Mesodermal cell (in vitro differentiated cells): ENCODE measurements around the gene DPAGT1.

Source experiments
- H3K27ac ChIP-seq: 2 replicates; pipeline ENCODE4 v1.7.0; 2013; ENCODE audit warnings: mild to moderate bottlenecking, low read depth, low read length, moderate library complexity; ENCODE audit not compliant: severe bottlenecking
- H3K36me3 ChIP-seq: 2 replicates; pipeline ENCODE4 v1.7.1; 2013; ENCODE audit warnings: mild to moderate bottlenecking, low read length, moderate library complexity; ENCODE audit not compliant: control insufficient read depth, insufficient read depth
- H3K4me1 ChIP-seq: one replicate; pipeline ENCODE4 v1.7.1; 2013; ENCODE audit warnings: mild to moderate bottlenecking, low read length; ENCODE audit not compliant: insufficient read depth, control insufficient read depth, poor library complexity, severe bottlenecking
- H3K4me3 ChIP-seq: 2 replicates; pipeline ENCODE4 v1.7.0; 2013; ENCODE audit warnings: low read length, control low read depth, mild to moderate bottlenecking; ENCODE audit not compliant: insufficient read depth, poor library complexity, severe bottlenecking; ENCODE audit errors: extremely low read depth
- H3K9me3 ChIP-seq: 2 replicates; pipeline ENCODE4 v1.7.1; 2013; ENCODE audit warnings: mild to moderate bottlenecking, low read length, moderate library complexity; ENCODE audit not compliant: control insufficient read depth
- WGBS, 2 experiments: methylation state at CpG; one replicate each; pipeline ENCODE4 v1.1.5; 2013; ENCODE audit warnings: missing lambda C conversion rate in 2 of 2; ENCODE audit not compliant: insufficient coverage in 2 of 2; 5-methylcytosine and 5-hydroxymethylcytosine counted together

Gene DPAGT1

DNA sequence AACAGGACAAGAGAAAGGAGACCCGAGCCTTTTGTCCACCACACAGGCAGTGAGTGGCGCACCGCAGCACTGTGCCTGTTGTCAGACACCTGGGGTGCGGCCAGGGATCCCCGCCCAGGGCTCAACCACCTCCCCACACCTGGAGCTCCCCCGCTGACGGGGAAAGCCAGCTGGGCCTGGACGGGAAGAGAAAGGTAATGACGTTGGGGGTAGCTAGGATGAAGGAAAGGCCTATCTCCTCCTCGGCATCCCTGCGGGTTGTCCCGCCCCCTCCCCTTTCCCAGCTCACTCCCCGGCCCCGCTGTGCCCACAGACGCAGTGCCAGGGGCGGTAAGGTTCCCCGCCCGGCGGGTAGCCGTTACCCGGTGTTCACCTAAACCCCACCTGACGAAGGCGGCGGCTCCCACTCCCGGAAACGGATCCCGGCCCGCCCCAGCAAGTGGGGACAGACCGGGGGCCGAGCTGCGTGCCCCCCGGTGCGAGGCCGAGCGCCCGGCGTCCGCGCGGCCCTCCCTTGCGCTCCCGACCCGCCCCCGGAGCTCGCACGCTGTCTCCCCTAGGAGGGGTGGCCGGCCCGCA, 45.1 kb downstream of the DPAGT1 start:
- WGBS, 2 experiments: 0% methylated on average over 13 to 25 of the region's 48 CpGs
- Histone ChIP-seq H3K27ac (peak overlapping the region; percentile 94), H3K4me3 (peak overlapping the region; percentile 98), H3K36me3 (peaks cover 43% of the 10 kb centered on the region), H3K9me3 (no peaks in the 10 kb centered on the region), H3K4me1 (peaks cover 10% of the 10 kb centered on the region)

- Histone ChIP-seq H3K9me3 (no peaks in the 10 kb centered on the region), H3K4me1 (peaks cover 10% of the 10 kb centered on the region), H3K36me3 (peaks cover 49% of the 10 kb centered on the region), H3K27ac (peak overlapping the region; percentile 94), H3K4me3 (peak overlapping the region; percentile 98)
- 58 to 76% methylated on average over 4 to 5 of the region's 6 CpGs for WGBS, 2 experiments
Measured at GRCh38 chr11:119055901-119056300, 45.8 kb downstream of the DPAGT1 start.

GRCh38 chr11:119054418-119054817, 47.2 kb downstream of the DPAGT1 start:
- Histone ChIP-seq H3K4me3 (no peak overlapping the region), H3K4me1 (peaks cover 10% of the 10 kb centered on the region), H3K27ac (no peak overlapping the region), H3K9me3 (no peaks in the 10 kb centered on the region), H3K36me3 (peaks cover 64% of the 10 kb centered on the region)
- 97 to 98% methylated on average over 10 of the region's 10 CpGs for WGBS, 2 experiments

- Histone ChIP-seq H3K36me3 (peaks cover 85% of the 10 kb centered on the region), H3K9me3 (no peaks in the 10 kb centered on the region), H3K4me3 (no peak overlapping the region), H3K27ac (no peak overlapping the region), H3K4me1 (peaks cover 10% of the 10 kb centered on the region)
- 93 to 99% methylated on average over 21 to 22 of the region's 23 CpGs for WGBS, 2 experiments
Measured at GRCh38 chr11:119052163-119052814, 49.4 kb downstream of the DPAGT1 start.

DNA sequence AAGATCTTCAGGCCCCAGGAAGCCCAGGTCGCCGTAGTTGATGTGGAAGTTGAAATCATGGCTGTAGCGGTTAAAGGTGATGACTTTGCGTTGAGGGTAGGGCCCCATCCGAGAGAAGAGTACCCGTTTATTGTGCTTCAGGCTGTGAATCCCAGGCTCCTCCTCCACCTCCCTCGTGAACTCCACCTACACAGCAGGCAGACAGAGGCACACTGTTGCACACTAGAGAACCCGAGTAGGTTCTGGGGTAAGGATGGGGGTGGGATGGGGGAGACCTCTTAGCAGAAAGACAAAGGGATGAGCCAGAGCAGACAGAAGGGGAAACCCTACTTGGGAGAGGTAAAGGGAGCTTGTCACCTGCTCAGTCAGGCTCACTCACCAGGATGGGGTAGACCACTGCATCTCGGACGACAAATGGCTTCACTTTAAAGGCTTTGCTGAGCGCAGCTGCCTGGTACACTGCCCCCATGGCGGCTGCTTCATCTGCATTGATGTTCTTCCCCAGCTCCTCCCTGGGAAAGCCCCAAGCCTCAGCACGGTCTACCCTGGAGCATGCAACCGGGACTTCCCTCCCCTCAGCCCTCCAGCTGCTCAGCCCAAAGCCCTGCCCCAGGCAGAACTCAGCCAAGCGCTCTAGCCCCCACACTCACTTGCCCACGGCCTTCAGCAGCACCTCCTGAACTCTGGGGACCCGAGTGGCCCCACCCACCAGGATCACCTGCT, 50.1 kb downstream of the DPAGT1 start:
- H3K9me3 ChIP-seq: no peaks in the 10 kb centered on the region
- WGBS, 2 experiments: 93 to 94% methylated on average over 12 to 13 of the region's 17 CpGs
- no peak overlapping the region for H3K4me3 ChIP-seq
- peaks cover 10% of the 10 kb centered on the region for H3K4me1 ChIP-seq
- H3K36me3 ChIP-seq: peaks cover 91% of the 10 kb centered on the region
- no peak overlapping the region for H3K27ac ChIP-seq

- WGBS, 2 experiments: 90 to 100% methylated on average over 4 to 5 of the region's 7 CpGs
- H3K4me3 ChIP-seq: no peak overlapping the region
- H3K9me3 ChIP-seq: no peaks in the 10 kb centered on the region
- H3K36me3 ChIP-seq: peaks cover 97% of the 10 kb centered on the region
- peaks cover 2% of the 10 kb centered on the region for H3K4me1 ChIP-seq
- H3K27ac ChIP-seq: no peak overlapping the region
Measured at GRCh38 chr11:119049081-119049480, 52.6 kb downstream of the DPAGT1 start.

DNA sequence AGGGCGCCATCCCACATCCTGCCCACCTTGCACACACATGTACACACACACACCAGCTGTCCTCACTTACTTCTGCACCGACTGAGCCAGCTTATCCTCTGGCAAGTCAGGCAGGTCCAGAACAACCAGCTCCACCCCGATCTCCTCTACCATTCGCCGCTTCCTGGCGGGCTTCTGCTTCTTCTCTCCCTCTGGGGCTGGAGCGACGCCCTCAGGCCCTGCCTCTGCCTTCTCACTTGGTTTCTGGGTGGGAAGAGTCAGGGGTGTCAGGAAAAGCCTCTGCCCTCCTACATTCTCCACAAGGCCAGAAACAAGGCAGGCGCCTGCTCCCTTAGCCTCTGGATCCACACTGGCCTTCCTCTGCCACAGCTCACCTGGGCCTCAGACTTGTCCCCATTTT, 53.0 kb downstream of the DPAGT1 start:
- WGBS, 2 experiments: 97 to 100% methylated on average over 5 to 6 of the region's 9 CpGs
- H3K4me3 ChIP-seq: no peak overlapping the region
- no peak overlapping the region for H3K27ac ChIP-seq
- peaks cover 2% of the 10 kb centered on the region for H3K4me1 ChIP-seq
- no peaks in the 10 kb centered on the region for H3K9me3 ChIP-seq
- H3K36me3 ChIP-seq: peaks cover 92% of the 10 kb centered on the region

DNA sequence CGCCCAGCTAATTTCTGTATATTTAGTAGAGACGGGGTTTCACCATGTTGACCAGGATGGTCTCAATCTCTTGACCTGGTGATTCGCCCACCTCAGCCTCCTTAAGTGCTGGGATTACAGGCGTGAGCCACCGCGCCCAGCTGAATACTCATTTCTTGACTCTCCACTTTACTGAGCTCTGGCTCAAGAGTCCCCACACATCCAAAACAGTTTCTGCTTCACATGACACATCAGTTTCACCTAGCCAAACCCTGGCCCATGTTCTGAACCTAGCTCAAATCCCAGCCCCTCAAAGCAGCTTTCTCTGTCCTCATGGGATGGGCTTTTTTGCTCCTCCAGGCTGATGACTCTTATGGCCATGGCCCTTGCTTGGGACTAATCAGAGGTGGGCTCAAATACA, 54.4 kb downstream of the DPAGT1 start:
- peaks cover 2% of the 10 kb centered on the region for H3K4me1 ChIP-seq
- no peaks in the 10 kb centered on the region for H3K9me3 ChIP-seq
- H3K4me3 ChIP-seq: no peak overlapping the region
- peaks cover 78% of the 10 kb centered on the region for H3K36me3 ChIP-seq
- H3K27ac ChIP-seq: no peak overlapping the region
- 89 to 94% methylated on average over 6 of the region's 6 CpGs for WGBS, 2 experiments
